Mesenchymal stem cell (in vitro differentiated cells and primary cell): ENCODE measurements around the gene ALDOA.

ENCODE experiments used
- DNase-seq: peaks from one replicate; pipeline ENCODE4 v3.0.0-alpha.2; 2013
- H2AFZ ChIP-seq: one replicate; pipeline ENCODE4 v1.6.1; 2013; ENCODE audit warnings: low read depth, mild to moderate bottlenecking, control low read depth, inconsistent platforms, low read length, moderate library complexity
- H2AK5ac ChIP-seq: 2 replicates; pipeline ENCODE4 v1.6.1; 2013; ENCODE audit warnings: low read length, moderate library complexity, mild to moderate bottlenecking, inconsistent platforms; ENCODE audit not compliant: severe bottlenecking
- H2BK120ac ChIP-seq: one replicate; pipeline ENCODE4 v1.6.1; 2013; ENCODE audit warnings: low read depth, mild to moderate bottlenecking, inconsistent platforms, low read length, moderate library complexity
- H2BK12ac ChIP-seq, 2 experiments: one replicate each; pipeline ENCODE4 v1.6.1; 2013; ENCODE audit warnings: inconsistent platforms in 2 of 2, low read length in 2 of 2, mild to moderate bottlenecking in 2 of 2, moderate library complexity in 2 of 2, control low read depth in 1 of 2
- H2BK15ac ChIP-seq: one replicate; pipeline ENCODE4 v1.6.1; 2013; ENCODE audit warnings: mild to moderate bottlenecking, low read depth, inconsistent platforms; ENCODE audit not compliant: poor library complexity, severe bottlenecking
- H2BK5ac ChIP-seq: 2 replicates; pipeline ENCODE4 v1.6.1; 2013; ENCODE audit warnings: low read depth, mild to moderate bottlenecking, low read length, control low read depth, inconsistent platforms; ENCODE audit not compliant: poor library complexity, severe bottlenecking
- H3K14ac ChIP-seq, 2 experiments: one replicate each; pipeline ENCODE4 v1.6.1; 2013; ENCODE audit warnings: inconsistent platforms in 2 of 2, low read length in 2 of 2, control low read depth in 1 of 2, mild to moderate bottlenecking in 1 of 2, moderate library complexity in 1 of 2
- H3K18ac ChIP-seq, 2 experiments: one replicate each; pipeline ENCODE4 v1.6.1; 2013; ENCODE audit warnings: inconsistent platforms in 2 of 2, low read length in 2 of 2, control low read depth in 1 of 2, low read depth in 1 of 2, mild to moderate bottlenecking in 1 of 2
- H3K23ac ChIP-seq, 2 experiments: one replicate each; pipeline ENCODE4 v1.6.1; 2013; ENCODE audit warnings: inconsistent platforms in 2 of 2, low read length in 2 of 2, mild to moderate bottlenecking in 2 of 2, moderate library complexity in 2 of 2, control low read depth in 1 of 2
- H3K27ac ChIP-seq: 2 replicates; pipeline ENCODE4 v1.5.1; 2013; ENCODE audit warnings: mild to moderate bottlenecking, moderate library complexity, low read length, control low read depth, inconsistent platforms; ENCODE audit not compliant: poor library complexity, severe bottlenecking
- H3K27me3 ChIP-seq, 2 experiments: 2 replicates each; pipeline versions ENCODE4 v1.6.1 to v1.7.0; 2013; ENCODE audit warnings: low read length in 2 of 2, mild to moderate bottlenecking in 2 of 2, moderate library complexity in 2 of 2, control low read depth in 1 of 2, inconsistent platforms in 1 of 2; ENCODE audit not compliant: control insufficient read depth in 1 of 2, insufficient read depth in 1 of 2
- H3K36me3 ChIP-seq, 2 experiments: 2 replicates each; pipeline versions ENCODE4 v1.6.1 to v1.7.0; 2013; ENCODE audit warnings: low read length in 2 of 2, control low read depth in 1 of 2, inconsistent platforms in 1 of 2, low read depth in 1 of 2, mild to moderate bottlenecking in 1 of 2; ENCODE audit not compliant: insufficient read depth in 2 of 2, control insufficient read depth in 1 of 2
- H3K4ac ChIP-seq, 2 experiments: one replicate each; pipeline ENCODE4 v1.6.1; 2013; ENCODE audit warnings: inconsistent platforms in 2 of 2, low read length in 2 of 2, mild to moderate bottlenecking in 2 of 2, moderate library complexity in 2 of 2, control low read depth in 1 of 2, low read depth in 1 of 2
- H3K4me1 ChIP-seq: 2 replicates; pipeline ENCODE4 v1.6.1; 2013; ENCODE audit warnings: low read depth, low read length, control low read depth; ENCODE audit not compliant: control insufficient read depth, insufficient read depth
- H3K4me2 ChIP-seq: 2 replicates; pipeline ENCODE4 v1.6.1; 2013; ENCODE audit warnings: low read length, mild to moderate bottlenecking, inconsistent platforms; ENCODE audit not compliant: poor library complexity, severe bottlenecking
- H3K4me3 ChIP-seq, 2 experiments: 2 replicates each; pipeline versions ENCODE4 v1.5.1 to v1.7.0; 2013; ENCODE audit warnings: low read length in 2 of 2, mild to moderate bottlenecking in 2 of 2, control low read depth in 1 of 2, low read depth in 1 of 2; ENCODE audit not compliant: insufficient read depth in 1 of 2
- H3K79me1 ChIP-seq: replicated peaks from 2 replicates; pipeline ENCODE4 v1.6.1; 2013; ENCODE audit warnings: mild to moderate bottlenecking, control low read depth, low read length, inconsistent platforms; ENCODE audit not compliant: poor library complexity, severe bottlenecking
- H3K9ac ChIP-seq: 2 replicates; pipeline ENCODE4 v1.7.0; 2013; ENCODE audit warnings: mild to moderate bottlenecking, low read length, moderate library complexity
- H3K9me3 ChIP-seq: 2 replicates; pipeline ENCODE4 v1.7.0; 2013; ENCODE audit warnings: mild to moderate bottlenecking, low read length; ENCODE audit not compliant: control insufficient read depth
- H4K8ac ChIP-seq: one replicate; pipeline ENCODE4 v1.6.1; 2013; ENCODE audit warnings: inconsistent platforms, mild to moderate bottlenecking, low read length, moderate library complexity
- H4K91ac ChIP-seq: one replicate; pipeline ENCODE4 v1.6.1; 2013; ENCODE audit warnings: mild to moderate bottlenecking, low read length, inconsistent platforms
- WGBS: methylation state at CpG from one replicate; pipeline ENCODE4 v1.1.7; 2013; ENCODE audit warnings: mixed read lengths; 5-methylcytosine and 5-hydroxymethylcytosine counted together

ALDOA gene

DNA sequence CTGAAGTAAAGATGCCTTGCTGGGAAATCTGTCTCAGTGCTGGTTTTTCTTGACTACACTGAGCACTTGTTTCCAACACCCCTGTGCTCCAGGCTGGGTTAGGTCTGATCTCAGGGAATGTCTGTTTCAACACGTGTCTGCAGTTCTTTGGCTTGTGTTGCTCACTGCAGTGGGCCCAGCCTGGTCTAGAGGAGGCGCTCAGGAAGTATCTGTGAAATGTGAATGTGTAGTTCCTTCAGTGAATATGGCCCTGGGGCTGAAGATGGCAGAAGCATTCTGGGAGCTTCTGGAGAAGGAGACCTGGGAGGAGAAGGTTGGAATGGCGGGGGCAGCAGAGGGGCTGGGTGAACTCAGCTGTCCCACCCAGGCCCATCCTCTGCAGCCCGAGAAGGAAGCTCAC, 38.5 kb downstream of the ALDOA start:
- H3K9me3 ChIP-seq, result no peaks in the 10 kb centered on the region
- peaks cover 37 to 53% of the 10 kb centered on the region in 2 experiments for H3K36me3 ChIP-seq
- WGBS, result 85% methylated on average over 4 of the region's 4 CpGs
- no peak overlapping the region for H3K9ac ChIP-seq
- no peak overlapping the region for H3K4me3 ChIP-seq
- H3K4me2 ChIP-seq, result no peak overlapping the region
- no peak overlapping the region for H2BK12ac ChIP-seq
- H4K8ac ChIP-seq, result no peak overlapping the region
- H3K14ac ChIP-seq, result no peak overlapping the region
- H2AK5ac ChIP-seq, result no peak overlapping the region
- no peak overlapping the region for H3K23ac ChIP-seq
- no peak overlapping the region for H3K4ac ChIP-seq
- no peaks in the 10 kb centered on the region for H3K4me1 ChIP-seq
- H4K91ac ChIP-seq, result no peak overlapping the region
- no peak overlapping the region for H3K18ac ChIP-seq
- H3K79me1 ChIP-seq, result no peaks in the 10 kb centered on the region
- H2BK15ac ChIP-seq, result no peak overlapping the region
- H2AFZ ChIP-seq, result no peak overlapping the region
- H3K27me3 ChIP-seq, result no peaks in the 10 kb centered on the region
- no peak overlapping the region for H2BK120ac ChIP-seq
- no peak overlapping the region for H2BK5ac ChIP-seq
- no peak for DNase-seq
- no peak overlapping the region for H3K27ac ChIP-seq

DNA sequence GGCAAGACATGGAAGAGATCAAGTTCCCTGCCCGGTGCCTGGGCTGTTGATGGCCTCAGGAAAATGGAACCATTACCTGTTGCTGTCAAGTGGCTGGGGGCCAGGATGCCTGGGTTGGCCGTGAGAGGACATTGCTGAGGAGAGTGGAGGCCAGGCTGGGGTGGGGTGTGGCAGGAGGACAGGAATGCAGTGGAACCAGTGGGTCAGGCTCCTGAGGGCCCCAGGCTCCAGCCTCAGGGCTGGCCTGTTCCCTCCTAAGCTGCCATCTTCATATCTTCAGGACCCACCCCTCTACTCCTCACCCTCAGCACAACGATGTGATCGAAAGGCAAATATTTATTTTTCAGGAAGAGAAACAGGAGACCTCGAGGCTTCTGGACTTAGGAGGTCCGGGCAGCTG, 38.9 kb downstream of the ALDOA start:
- Histone ChIP-seq H3K14ac (no peak overlapping the region), H3K4me2 (no peak overlapping the region), H3K36me3 (peaks cover 37 to 53% of the 10 kb centered on the region in 2 experiments), H3K9ac (no peak overlapping the region), H3K4me3 (no peak overlapping the region), H3K27ac (no peak overlapping the region), H3K4ac (no peak overlapping the region), H4K91ac (no peak overlapping the region), H2AK5ac (no peak overlapping the region), H3K4me1 (no peaks in the 10 kb centered on the region), H2BK15ac (no peak overlapping the region), H2BK5ac (no peak overlapping the region), H3K18ac (no peak overlapping the region), H3K9me3 (no peaks in the 10 kb centered on the region), H3K23ac (no peak overlapping the region), H2BK120ac (no peak overlapping the region), H3K27me3 (no peaks in the 10 kb centered on the region), H4K8ac (no peak overlapping the region), H2AFZ (no peak overlapping the region), H2BK12ac (no peak overlapping the region), H3K79me1 (no peaks in the 10 kb centered on the region)
- no peak for DNase-seq
- 94% methylated on average over 5 of the region's 6 CpGs for WGBS

DNA sequence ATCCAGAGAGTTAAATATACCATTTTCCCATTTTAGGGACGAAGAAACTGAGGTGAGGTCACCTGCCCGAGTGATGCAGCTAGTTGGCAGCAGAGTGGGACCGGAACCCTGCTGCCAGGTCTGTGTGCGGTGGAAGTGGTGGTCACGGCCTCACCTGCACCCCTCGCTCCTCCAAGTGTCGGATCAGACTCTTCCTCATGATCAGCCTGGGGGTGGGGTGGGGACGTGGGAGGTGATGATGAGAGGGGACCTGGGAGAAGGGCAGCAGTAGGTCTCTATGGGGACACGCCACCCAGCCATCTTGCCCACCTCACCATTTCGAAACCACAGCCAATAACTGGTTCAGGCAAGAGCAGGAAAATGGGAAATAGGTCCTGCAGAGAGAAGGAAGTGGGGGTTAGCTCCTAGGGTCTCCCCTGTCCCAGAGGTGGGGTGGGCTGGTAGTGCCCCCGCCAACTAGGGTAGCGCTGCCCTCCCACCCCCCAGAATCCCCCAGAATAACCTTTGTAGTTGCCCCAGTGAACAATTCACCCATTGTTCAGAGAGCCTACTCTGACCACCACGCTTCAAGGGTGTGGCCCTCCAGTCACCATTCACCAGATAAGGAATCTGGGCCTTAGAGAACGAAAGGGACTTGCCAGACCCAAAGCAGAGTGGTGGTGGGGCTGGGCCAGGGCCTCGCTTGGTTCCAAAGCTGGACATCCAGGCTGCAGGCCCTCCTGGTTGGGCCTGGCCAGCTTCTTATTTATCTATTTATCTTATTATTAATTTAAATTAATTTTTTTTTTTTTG, 42.7 kb downstream of the ALDOA start:
- Histone ChIP-seq H2BK120ac (no peak overlapping the region), H3K9ac (no peak overlapping the region), H2AK5ac (no peak overlapping the region), H4K8ac (no peak overlapping the region), H3K4me2 (no peak overlapping the region), H2AFZ (no peak overlapping the region), H3K36me3 (peaks cover 54 to 76% of the 10 kb centered on the region in 2 experiments), H3K4ac (no peak overlapping the region), H3K27ac (no peak overlapping the region), H3K27me3 (no peaks in the 10 kb centered on the region), H3K79me1 (no peaks in the 10 kb centered on the region), H3K23ac (no peak overlapping the region), H3K18ac (no peak overlapping the region), H2BK12ac (no peak overlapping the region), H3K4me1 (peaks cover 6% of the 10 kb centered on the region), H3K9me3 (no peaks in the 10 kb centered on the region), H3K14ac (no peak overlapping the region), H3K4me3 (no peak overlapping the region), H4K91ac (no peak overlapping the region), H2BK5ac (no peak overlapping the region), H2BK15ac (no peak overlapping the region)
- WGBS, result 94% methylated on average over 12 of the region's 15 CpGs
- DNase-seq, result no peak

DNA sequence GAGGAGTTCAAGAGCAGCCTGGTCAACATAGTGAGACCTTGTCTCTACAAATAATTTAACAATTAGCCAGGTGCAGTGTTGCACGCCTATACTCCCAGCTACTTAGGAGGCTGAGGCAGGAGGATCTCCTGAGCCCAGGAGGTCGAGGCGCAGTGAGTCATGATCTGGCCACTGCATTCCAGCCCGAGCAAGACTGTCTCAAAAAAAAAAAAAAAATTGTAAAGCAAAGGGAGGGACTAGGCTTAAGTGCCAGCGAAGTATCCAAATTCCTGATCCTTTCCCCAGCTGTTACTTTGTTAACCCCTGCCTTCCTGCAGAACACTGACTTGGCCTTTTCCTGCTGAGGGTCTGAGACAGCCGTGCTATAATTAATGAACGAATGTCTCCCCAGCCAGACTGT, 45.1 kb downstream of the ALDOA start:
- Histone ChIP-seq H3K23ac (no peak overlapping the region), H2AFZ (no peak overlapping the region), H3K4me2 (no peak overlapping the region), H2BK15ac (no peak overlapping the region), H4K8ac (no peak overlapping the region), H2AK5ac (no peak overlapping the region), H3K79me1 (no peaks in the 10 kb centered on the region), H3K18ac (no peak overlapping the region), H3K27me3 (no peaks in the 10 kb centered on the region), H3K36me3 (peaks cover 59 to 71% of the 10 kb centered on the region in 2 experiments), H3K27ac (no peak overlapping the region), H3K9ac (no peak overlapping the region), H3K9me3 (no peaks in the 10 kb centered on the region), H3K4me1 (peaks cover 11% of the 10 kb centered on the region), H2BK120ac (no peak overlapping the region), H2BK5ac (no peak overlapping the region), H3K14ac (no peak overlapping the region), H2BK12ac (no peak overlapping the region), H3K4me3 (no peak overlapping the region), H4K91ac (no peak overlapping the region), H3K4ac (no peak overlapping the region)
- 71% methylated on average over 4 of the region's 7 CpGs for WGBS
- no peak for DNase-seq
